Measurements from ENCODE around the gene GSTM1.
A peak's percentile ranks its signal among the peaks of the same experiment; 100 is the strongest.

The GSTM1 gene

DNA sequence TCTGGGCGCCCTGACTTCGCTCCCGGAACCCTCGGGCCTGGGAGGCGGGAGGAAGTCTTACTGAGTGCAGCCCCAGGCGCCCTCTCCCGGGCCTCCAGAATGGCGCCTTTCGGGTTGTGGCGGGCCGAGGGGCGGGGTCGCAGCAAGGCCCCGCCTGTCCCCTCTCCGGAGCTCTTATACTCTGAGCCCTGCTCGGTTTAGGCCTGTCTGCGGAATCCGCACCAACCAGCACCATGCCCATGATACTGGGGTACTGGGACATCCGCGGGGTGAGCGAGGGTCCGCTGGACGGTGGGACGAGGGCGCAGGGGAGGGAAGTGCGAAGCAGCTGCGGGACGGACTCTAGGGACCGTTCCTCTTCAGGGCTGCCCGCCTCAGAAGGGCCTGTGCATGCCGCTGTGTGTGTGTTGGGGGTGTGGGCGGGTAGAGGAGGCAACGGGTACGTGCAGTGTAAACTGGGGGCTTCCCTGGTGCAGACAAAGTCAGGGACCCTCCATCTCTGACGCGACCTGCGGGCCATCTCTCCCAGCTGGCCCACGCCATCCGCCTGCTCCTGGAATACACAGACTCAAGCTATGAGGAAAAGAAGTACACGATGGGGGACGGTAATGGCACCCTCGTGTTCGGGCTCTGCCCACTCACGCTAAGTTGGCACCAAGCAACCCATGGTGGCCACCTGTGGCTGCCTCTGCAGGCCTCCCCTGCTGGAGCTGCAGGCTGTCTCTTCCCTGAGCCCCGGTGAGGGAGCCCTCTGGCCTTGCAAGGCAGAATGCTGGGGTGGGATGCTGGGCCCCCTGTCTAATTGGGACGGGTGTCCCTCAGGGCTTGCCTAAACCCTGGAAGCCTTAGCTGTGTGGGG lies at the start of gene GSTM1:
Gene GSTM1 (plus strand): TSS at position 177 of the 859 bp plus-strand sequence. CDS start 57 bp downstream, at position 234.
- no peak for DNase-seq (ENCODE audit: low read depth)

DNA sequence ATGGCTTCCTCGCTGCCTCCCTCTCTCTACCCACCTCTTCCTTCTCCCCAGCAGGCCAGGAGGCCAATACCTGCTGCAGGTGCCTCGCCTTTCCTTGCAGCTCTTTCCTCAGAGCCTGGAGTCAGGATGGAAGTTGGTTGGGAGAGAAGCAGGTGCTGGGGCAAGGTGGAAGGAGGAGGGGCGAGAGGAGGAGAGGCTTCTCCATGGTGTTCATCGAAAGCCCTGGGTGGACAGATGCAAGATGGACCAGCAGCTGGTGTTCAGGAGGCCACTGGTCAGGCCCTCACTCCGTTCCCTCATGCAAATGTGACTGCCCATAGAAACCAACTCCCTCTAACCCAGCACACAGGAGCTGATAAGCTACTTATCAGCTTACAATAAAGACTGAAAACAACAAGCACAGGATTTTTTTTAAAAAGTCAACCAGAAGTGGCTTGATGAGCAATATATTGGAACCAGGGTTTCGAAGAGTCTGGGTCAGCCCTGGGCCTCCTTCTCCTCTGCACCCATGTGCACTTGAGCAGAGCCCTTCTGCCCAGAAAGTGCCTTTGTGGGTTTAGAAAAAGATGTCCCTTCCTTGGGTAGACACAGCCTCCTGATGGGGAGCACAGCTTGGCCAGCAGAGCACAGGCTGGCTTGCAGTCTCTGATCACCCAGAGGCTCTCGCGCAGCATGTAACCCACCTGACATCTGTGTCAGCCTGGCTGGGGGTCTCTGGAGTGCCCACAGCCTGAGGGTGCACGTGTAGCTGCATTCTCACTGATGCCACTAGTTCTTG lies 48.4 kb upstream of the GSTM1 start:
- DNase-seq (ENCODE audit: low read depth), result no peak

DNA sequence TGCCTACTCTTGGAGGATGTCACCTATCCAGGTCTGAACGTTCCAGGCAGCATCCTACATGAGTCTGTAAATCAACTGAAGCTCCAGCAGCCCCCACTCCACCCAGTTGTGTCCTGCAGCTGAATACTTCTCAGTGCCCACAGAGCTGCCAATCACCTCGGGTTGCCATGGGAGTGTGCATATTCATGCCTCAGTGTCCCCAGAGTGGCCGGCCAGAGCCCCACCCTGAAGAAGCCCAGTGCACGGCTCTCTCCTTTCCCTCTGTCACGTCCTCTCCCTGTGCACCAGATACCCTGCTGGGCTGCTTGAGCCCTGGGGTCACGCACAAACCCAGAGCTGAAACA lies 47.8 kb upstream of the GSTM1 start:
- no peak for DNase-seq (ENCODE audit: low read depth)

DNA sequence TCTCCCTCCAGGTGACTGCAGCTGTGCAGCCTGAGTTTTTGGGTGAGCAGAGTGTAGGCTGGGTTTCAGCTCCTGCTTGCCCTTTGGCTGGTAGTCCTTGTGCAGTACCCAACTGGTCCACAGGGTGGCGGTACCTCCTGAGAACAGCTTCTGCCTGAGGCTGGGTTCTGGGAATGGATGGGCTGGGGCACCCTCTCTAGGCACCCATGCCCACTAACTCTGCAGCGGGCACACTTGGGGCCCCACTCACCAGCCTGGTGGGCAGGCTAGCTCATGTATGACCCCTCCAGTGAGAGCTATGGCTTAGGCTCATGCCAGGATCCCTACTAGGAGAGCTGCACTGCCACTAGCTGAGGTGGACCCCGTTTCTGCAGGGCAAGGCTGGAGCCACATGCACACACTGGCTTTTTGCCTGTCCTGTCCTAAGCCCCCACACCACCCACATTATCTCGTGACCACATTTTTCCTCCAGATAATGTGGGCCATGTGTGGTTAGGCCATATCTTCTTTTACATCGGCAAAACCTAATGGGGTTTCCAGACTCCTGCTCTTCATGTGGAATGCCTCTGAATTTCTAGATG lies 47.2 kb upstream of the GSTM1 start:
- peak; percentile 40 for DNase-seq (ENCODE audit: low read depth)

DNA sequence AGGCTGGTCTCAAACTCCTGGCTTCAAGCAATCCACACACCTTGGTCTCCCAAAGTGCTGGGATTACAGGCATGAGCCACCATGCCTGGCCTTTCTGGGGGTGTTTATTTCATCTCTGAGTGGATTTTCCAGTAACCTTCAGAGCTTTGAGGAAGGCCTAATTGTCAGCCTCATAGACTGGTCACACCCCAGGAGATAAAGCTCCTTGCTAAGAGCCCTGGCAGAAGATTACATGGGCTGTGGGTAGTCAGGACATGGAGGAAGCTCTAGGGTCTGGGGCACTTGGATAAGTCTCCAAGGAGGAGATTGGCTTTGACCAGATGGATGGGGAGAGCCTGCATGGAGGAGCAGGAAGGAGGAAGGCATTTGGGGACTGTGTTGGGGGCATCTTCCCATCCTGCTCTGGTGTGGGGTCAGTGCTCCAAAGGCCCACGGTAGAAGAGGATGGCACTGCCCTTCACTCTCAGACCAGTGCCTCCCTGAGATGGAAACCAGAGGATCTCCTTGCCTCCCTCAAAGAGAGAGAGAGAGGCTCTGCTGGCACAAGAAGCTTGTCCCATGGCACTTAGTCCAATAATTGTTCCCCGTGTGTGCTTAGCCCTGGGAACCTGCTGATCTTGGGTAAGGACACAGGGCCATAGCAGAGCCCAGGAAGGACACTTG lies 46.4 kb upstream of the GSTM1 start:
- DNase-seq (ENCODE audit: low read depth), result no peak

DNA sequence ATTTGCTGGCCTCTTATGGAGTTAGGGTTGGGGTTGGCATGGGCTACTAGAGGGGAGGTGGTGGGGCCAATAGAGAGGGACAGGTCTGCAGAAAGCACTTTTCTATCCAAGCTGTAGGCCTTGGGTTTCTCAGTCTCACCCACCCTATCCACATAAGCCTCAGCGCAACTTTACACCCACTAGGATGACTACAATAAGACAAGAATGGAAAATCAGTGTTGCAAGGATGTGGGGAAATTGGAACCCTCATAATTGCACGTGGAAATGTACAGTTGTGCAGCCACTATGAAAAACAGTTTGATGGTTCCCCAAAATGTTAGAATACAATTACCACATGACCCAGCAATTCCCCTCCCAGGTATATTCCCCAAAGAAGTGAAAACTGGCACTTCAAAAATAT lies 45.8 kb upstream of the GSTM1 start:
- DNase-seq (ENCODE audit: low read depth), result no peak

DNA sequence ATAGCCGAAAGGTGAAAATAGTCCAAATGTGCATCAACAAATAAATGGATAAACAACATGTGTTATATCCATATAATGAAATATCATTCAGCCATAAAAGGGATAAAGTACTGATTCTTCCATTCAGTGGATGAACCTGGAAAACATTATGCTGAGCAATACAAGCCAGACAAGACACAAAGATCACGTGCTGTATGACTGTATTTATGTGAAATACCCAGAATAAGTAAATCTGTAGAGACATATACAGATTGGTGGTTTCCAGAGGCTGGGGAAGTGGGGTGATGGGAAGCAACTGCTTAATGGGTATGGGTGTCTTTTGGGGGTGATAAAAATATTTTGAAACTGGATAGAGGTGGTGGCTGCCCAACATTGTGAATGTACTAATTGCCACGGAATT lies 45.0 kb upstream of the GSTM1 start:
- DNase-seq (ENCODE audit: low read depth), result peak; percentile 44

DNA sequence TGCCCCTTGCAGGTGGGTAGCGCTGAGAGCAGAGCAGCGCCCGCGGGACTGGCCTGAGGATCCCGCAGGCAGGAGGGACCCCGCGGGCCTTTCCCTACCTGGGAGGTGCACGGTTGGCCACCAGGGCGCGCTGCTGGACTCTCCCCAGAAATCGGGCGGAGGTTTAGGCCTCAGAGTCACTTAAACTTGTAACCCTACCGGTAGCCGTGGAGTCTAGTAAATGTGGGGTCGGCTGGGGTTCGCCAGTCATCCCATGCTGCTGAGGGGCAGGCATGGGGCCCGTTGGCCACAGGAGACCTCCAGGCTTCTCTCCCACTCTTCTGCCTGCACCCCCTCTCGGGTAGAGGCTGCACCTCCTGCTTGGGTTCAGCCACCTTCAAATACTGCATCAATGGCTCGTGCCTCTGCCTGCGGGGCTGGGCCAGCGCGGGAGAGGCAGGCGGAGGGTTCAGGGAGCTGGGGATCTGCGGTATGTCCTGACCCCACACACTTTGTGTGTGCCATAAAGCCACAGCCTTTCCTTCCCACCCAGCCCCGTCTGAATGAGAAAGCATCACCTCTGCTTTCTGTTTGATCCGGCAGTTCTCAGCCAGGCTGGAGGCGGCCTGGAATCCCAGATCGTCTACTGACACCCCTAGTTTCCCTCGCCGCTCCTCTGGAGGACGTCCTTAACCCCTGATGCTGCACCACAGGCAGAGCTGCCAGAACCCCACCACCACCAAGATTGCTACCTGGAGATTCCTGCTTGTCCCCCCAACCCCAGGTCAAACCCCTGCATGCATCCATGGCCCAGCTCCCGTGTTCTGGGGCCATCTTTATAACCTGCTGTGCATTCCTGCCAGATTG lies 44.0 kb upstream of the GSTM1 start:
- DNase-seq (ENCODE audit: low read depth), result peak; percentile 45

DNA sequence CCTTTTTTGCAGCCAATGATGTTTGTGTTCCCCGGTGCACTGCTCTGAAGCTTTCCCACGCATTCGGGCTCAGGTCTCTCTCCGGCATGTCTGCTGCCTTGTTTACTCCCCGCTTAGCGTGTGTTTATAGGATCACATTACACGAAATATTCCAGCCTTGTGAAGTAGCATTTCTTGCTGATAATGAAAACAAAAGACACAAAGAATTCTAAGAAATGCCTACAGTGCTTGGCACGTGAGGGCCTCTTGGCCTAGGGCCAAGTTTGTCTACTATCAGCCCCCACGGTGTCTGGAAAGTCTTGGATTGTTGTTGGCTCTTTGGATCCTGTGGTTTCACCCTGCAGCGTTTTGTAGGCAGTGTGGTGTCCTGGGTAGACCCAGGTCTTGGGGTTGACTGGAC lies 42.9 kb upstream of the GSTM1 start:
- no peak for DNase-seq (ENCODE audit: low read depth)

DNA sequence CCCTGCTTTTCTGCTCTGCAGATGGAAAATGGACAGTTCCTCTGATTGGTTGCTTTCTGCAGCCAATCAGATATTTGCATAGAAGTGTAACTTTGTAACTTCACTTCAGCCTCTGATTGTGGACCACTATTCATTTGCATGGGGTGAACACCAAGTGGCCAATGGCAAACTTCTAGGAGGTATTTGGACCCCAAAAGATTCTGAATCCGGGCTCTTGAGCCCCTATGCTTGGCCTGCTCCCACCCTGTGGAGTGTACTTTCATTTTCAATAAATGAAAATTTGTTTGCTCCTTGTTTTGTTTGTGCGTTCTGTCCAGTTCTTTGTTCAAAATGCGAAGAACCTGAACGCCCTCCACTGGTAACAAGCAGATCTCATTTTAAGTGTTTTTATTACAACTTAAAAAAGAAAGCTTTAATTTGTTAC lies 38.1 kb upstream of the GSTM1 start:
- DNase-seq (ENCODE audit: low read depth), result peak; percentile 66

DNA sequence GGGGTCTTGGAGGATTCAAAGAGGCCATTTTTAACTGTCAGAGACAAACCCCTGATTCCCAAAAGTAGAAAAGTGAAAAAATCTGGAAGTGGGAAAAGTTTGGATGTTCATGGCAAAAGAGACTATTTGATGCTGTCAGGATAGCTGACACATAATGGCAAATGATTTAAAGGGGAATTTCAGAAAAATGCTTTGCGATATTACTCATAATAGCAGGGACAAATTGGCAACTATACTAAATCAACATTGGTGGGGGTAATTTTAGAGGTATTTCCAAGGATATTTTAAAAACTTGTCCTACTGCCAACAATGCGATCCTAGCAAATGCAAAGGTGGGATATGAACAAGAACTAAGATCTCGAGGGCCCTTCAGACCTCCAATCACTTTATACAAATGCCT lies 37.0 kb upstream of the GSTM1 start:
- no peak for DNase-seq (ENCODE audit: low read depth)

DNA sequence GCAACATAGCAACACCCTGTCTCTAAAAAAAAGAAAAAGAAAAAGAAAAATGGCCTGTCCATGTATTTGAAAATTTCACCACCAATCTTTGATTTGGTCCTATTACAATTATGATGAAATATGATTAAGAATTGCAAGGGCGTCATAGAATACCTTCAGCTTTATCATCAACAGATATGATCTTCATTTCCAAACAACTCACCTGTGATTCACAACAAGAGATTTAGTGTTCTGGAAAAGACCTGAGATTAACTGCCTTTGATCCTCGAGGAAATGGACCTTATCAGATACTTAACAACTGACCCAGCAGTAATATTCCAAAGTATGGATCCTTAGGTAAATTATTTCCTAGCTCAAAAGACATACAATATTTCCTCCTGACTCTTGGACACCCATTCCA lies 35.2 kb upstream of the GSTM1 start:
- no peak for DNase-seq (ENCODE audit: low read depth)

DNA sequence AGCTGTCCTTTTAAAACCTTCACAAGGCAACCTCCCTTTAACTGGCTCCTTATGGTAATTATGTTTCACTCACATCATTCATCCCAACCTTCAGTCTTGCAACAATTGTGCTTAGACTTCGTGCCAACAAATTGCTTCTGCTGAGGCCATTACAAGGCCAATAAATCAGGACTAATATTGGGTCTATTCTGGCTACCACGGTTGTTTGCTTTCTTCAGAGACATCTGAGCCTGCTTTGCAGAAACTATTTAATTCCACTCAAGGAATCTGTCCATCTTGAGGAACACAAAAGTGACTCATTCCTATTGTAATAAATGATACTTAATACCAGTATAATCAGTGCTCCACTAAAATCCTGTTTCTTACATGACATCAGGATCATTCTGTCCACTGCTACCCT lies 34.3 kb upstream of the GSTM1 start:
- no peak for DNase-seq (ENCODE audit: low read depth)

DNA sequence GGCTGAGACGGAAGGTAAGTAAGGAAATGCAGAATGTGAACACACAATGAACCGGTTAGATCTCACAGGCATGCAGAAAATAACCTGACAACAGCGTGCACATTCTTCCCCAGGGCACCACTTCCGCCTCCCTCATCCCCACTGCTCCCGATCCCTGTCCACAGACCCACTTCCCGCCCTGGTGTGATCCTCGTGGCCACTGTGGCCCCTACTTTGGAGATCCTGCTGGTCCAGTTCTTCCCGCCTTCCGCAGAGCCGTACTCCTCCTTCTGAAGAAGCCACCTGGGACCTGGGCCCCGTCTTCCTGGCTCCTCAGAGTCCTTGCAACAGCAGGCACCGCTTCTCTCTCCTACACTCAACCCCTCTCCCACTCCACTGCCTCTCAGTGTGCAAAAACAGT lies 33.1 kb upstream of the GSTM1 start:
- no peak for DNase-seq (ENCODE audit: low read depth)

DNA sequence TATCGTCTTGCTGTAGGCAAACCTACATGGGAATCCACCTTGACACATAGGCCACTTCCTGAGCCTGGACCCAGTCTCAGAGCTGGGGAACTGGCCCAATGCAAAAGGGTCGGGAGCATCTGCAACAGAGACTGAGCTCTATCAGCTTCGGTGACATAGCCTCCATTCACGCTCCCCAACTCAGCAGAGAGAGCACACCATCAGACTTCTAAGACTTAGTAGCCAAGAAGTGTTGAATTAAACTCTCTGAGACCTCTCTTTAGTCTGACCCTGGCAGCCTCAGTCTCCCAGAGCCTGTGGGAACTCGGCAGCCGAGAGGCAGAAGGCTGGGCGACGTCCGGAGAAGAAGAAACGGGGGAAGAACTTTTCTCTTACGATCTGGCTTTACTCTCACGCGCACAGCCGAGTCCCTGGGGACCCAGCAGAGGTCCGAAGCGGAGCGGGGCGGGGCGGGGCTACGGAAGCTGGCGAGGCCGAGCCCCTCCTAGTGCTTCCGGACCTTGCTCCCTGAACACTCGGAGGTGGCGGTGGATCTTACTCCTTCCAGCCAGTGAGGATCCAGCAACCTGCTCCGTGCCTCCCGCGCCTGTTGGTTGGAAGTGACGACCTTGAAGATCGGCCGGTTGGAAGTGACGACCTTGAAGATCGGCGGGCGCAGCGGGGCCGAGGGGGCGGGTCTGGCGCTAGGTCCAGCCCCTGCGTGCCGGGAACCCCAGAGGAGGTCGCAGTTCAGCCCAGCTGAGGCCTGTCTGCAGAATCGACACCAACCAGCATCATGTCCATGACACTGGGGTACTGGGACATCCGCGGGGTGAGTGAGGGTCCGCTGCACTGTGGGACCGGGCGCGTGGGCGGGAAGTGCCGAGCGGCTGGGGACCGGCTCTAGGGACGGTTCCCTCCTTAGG lies 31.8 kb upstream of the GSTM1 start, which contains the start of gene GSTM4:
Gene GSTM4 (plus strand): TSS at position 485 of the 905 bp plus-strand sequence. CDS start 291 bp downstream, at position 776.
- DNase-seq (ENCODE audit: low read depth), result peak; percentile 86

DNA sequence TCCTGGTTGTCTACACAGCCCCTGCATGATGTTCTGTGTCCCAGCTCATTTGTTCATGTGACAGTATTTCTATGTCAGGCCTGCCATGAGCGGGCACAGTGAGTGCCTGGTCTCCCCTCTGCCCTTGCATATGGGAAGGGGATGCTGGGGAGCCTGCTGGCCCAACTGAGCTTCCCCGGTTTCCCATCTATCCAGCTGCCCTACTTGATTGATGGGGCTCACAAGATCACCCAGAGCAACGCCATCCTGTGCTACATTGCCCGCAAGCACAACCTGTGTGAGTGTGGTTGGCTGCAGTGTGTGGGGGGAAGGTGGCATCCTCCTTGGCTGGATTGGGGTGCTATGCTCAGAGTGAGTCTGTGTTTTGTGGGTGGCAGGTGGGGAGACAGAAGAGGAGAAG lies 30.2 kb upstream of the GSTM1 start:
- DNase-seq (ENCODE audit: low read depth), result no peak

DNA sequence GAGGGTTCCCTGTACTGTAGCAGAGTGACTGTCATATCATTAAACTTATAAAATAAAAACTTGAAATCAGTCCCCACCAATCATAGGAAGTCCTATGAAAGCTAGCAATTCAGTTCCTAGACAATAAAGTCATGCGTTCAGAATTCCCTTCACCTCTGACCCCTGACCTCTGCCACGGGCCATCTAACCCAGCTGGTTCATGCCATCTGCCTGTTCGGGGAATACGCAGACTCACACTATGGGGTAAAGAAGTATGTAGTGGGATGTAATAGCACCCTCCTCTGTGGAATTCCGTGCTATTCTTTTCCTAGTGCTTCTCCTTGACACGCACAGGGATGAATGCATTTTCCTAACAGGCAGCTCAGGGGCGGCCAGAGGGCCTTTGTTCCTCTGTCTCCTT lies 29.6 kb upstream of the GSTM1 start:
- no peak for DNase-seq (ENCODE audit: low read depth)

DNA sequence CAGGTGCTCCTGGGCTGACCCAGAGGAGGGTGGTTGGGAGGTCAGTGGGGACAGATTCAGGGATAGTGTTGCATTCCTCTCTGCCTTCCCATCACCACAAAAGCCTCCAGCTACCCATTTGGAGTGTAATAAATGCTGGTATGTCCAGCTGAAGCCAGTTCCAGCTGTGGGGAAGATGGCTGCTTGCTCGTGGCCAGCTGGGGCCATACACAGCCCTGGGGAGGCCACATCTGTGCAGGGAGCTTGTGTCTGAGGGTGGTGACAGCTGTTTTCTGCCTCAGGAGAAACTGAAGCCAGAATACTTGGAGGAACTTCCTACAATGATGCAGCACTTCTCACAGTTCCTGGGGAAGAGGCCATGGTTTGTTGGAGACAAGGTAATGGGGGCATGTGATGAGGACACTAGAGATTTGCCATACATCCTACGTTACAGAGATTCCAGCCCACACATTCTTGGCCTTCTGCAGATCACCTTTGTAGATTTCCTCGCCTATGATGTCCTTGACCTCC lies 29.0 kb upstream of the GSTM1 start:
- no peak for DNase-seq (ENCODE audit: low read depth)

DNA sequence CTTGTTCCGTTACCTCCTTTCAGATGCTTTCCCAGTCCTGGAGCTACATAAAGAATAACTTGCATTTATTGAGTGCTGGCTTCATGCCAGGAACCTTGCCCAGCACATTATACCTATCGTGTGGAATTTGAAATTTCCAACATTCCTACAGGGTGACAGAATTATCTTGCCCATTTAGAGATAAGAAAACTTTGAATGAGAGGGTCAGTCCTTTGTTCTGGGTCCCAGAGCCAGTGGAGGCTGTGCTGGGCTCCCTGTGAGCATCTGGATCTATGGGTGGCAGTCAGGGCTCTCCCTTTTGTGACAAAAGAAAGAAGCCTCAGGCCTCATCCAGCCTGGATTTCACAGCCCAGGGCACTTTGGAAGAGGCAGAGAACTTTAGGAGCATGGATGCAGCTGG lies 28.5 kb upstream of the GSTM1 start:
- DNase-seq (ENCODE audit: low read depth), result no peak

DNA sequence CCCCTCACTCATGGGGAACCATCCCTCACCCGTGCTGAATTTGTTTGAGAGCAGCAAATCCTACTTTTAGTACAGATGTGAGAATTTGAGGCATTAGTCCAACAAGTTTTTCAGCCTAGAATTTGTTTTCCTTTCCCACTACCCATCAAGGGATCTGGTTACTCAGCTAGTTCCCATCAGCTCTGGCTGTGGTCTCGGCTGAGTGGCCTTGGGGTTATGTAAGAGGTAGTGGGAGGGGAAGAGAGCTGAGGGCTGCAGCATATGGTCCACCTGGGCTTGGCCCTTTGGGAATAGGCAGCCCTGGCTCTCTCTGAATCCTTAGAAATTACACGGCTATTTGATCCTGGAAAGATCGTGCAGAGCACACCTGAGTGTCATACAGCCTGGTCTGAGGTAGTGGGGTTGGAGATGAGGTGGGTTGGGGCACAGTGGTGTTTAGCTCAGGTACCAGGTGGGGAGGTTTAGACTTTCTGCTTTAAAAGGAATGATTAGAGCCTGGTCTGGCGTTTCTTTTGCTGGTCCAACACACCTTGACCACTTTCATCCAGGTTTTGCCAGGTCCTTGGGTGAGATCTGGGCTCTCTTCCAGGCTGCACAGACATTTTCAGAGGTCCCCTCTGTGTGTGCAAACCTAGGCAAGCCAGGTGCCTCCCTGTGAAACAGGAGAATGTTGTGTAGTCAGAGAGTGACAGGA lies 27.5 kb upstream of the GSTM1 start:
- no peak for DNase-seq (ENCODE audit: low read depth)

All from fibroblast of gingiva (primary cell).